GM15510 (cell line): Measurements from ENCODE around the gene UCP2.

Experiments
- POLR2A ChIP-seq: IDR thresholded peaks from 3 replicates; pipeline ENCODE4 v1.6.1; 2011; ENCODE audit warnings: borderline replicate concordance; ENCODE audit not compliant: insufficient read length; ENCODE audit errors: extremely low read depth

The UCP2 gene

DNA sequence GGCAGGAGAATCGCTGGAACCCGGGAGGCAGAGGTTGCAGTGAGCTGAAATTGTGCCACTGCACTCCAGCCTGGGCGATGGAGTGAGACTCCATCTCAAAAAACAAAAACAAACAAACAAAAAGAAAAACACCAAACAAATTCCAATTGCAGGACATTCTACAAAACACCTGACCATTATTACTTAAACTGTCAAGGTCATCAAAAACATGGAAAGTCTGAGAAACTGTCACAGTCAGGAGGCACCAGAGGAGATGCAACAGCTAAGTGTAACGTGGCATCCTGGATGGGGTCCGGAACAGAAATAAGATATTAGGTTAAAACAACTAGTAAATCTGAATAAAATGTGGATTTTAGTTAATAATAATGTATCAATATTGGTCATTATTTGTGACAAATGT, 32.7 kb downstream of the UCP2 start:
- TF ChIP-seq POLR2A: no peak

DNA sequence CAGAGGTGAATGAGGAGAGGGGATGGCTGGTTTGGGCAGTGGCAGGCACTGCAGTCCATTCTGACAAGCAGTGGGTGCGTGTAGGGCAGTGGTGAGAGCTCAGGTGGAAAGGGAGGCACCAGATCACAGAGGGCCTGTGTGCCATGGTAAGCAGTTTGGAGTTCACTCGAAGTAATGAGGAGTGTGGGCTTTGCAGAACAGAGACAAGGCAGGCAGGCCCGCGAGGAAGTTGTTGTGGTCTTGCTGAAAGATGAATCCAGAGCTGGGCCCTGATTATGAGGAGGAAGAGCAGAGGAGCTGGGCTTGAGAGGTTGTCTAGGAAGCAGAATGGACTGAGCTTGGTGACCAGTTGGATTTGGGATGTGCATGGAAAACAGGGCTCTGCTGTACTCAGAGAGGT, 33.4 kb downstream of the UCP2 start:
- no peak for TF ChIP-seq POLR2A

- TF ChIP-seq POLR2A: no peak
These were observed 35.7 kb downstream of the UCP2 start for GRCh38 chr11:73946798-73947458.

DNA sequence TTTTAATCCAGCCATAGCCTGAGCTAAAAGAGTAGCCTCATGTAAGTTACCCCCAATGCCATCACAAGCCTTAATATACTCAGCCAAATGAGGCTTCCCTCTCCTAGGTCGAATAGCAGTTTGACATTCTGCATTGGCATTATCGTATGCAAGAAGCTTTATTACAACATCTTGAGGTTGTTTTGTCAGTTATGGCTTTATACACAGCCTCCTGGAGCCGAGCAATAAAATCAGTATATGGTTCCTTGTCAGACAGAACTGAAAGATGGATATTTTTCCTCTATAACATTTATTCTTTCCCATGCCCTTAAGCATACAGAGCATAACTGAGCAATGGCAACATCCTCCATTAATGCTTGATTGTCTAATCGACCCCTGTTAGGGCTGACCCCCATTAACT, 37.2 kb downstream of the UCP2 start:
- no peak for TF ChIP-seq POLR2A

GRCh38 chr11:73944901-73945300, 37.7 kb downstream of the UCP2 start:
- TF ChIP-seq POLR2A: no peak

- no peak for TF ChIP-seq POLR2A
These were observed 38.6 kb downstream of the UCP2 start for GRCh38 chr11:73944085-73944484.

- no peak for TF ChIP-seq POLR2A
These were observed 40.6 kb downstream of the UCP2 start for GRCh38 chr11:73942010-73942409.

DNA sequence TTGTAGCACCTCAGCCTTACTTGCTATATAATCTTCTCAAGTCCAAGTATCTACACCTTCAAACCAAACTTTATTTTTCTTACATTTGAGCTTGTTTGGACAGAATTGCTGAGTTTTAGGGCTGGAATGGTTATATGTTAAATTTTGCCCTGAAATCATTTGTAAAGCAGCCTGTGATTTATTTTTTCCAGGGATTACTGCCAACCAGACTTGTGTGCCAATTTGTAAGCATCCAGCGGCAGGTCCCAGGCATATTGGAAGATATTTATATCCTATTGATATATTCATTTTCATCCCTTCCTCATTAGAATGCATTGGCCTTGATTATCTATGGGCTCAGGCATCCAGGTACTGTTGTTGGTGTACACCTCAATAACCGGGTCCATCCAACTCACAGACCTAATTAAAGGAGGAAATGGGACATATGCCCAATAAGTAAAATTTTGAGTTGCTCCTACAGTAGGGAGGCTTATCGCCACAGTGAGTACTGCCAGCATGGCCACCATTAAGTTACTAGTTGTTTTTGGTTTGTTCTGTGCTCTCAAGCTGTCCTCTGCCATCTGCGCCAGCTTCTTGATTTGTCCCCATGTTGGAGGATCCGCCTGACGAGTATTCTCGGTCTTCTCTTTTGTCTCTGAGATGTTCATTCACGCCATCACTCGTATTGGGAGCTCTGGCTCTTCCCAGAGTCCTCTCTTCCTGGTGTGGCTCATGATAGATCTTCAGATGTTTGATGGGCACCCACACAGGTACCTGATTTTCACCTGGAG, 41.7 kb downstream of the UCP2 start:
- no peak for TF ChIP-seq POLR2A

- no peak for TF ChIP-seq POLR2A
These were observed 43.5 kb downstream of the UCP2 start for GRCh38 chr11:73939096-73939495.

GRCh38 chr11:73932781-73933180, 49.9 kb downstream of the UCP2 start:
- no peak for TF ChIP-seq POLR2A

DNA sequence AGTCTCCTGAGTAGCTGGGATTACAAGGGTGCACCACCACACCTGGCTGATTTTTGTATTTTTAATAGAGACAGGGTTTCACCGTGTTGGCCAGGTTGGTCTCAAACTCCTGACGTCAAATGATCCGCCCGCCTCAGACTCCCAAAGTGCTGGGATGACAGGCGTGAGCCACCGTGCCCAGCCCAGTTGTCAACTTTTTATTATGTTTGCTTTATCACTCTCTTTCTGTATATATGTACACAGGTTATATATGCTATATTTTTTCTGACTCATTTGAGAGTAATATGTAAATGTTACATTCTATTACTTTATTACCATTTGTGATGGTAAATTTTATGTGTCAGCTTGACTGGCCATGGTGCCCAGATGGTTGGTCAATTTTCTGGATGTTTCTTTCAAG, 50.7 kb downstream of the UCP2 start:
- no peak for TF ChIP-seq POLR2A

GRCh38 chr11:73931039-73931645, 51.5 kb downstream of the UCP2 start:
- TF ChIP-seq POLR2A: no peak

DNA sequence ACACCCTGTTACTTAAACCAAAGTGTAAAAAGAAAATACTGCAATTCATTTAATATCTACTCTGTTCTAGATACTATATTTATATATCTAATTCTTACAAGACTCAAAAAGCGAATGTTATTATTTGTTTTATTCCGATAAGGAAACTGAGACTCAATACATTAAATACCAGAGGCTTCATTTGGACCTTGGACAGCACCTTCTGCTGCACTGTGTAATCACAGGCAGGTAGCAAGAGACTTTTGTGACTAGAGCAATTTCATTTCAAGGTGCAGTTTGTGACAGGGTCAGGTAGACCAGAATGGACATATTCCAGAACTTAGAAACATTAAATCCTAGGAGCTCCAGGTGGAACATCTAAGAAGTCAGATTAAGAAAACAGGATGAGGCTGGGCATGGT, 53.3 kb downstream of the UCP2 start:
- no peak for TF ChIP-seq POLR2A
